ENCODE results near the gene AMACR.
"Not testable (repeated sequence)": the region's sequence is repeated elsewhere in the genome, so short reads cannot be mapped to it uniquely, and the experiment has no call there.

The AMACR gene

GRCh38 chr5:33976307-33976706 is 31.5 kb downstream of the AMACR start:
- DNase-seq (ENCODE audit: extremely low spot score, insufficient read length, low read depth), result no peak
- FAIRE-seq, result no peak

GRCh38 chr5:33975852-33976251 is 32.0 kb downstream of the AMACR start:
- FAIRE-seq (no peak), DNase-seq (ENCODE audit: extremely low spot score, insufficient read length, low read depth) (no peak)

DNA sequence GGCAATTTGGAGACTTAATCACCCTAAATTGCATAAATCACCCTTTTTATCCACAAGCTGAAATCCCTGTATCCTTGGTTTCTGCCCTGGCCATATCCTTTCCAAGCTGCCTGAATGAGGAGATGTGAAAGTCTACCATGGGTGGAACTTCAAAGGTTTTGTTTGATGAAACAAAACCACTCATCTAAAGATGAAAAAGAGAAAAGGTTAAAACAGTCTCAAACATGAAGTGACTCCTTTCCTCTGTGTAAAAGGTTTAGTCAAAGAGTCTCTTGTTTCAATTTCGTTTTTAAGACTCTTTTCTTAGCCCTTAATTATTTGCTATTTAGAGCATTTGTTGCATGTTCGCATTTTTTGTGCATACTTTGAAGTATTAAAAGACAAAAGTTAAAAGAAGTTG is 34.6 kb downstream of the AMACR start:
- FAIRE-seq, result peak; percentile 76
- DNase-seq (ENCODE audit: extremely low spot score, insufficient read length, low read depth), result no peak

DNA sequence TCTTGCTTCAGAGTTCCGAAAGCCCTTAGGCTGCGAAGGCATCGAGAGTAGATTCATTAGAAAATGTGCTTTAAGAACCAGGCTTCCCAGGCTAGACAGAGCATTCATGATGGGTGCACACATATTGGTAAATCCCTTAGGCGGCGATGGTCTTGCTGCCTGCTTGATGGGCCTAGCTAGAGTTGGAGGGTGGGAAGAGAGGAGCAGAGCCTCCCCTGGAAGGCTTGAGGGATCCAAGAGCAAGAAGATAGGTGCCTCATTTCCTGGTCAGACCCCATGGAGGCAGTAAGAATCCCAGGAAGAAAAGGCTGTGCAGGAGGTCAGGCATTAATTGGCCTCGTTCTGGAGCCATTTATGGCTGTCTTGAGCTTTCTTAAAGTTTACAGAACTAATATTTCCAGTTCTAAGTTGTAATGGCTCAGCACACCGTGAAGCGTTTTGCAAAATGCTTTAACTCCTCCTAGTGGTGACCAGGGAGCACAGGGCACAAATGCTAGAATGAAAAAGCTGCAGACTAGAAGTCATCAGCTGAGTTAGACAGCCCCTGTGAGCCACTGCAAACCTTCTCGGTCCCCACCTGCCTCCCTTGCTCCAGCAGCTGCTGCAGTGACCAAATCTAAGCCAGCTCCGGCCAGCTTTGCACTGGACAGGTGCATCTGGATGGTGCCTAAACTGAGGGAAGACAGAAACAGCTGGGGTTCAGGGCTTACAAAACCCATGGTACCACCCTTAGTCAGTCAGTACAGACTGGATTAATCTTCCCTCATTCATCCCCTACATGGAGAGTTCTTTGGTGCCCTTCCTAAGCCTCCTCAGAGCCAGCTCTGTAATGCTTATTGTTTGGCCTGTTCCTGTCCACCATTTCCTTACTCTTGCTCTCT is 38.0 kb downstream of the AMACR start:
- FAIRE-seq (no peak), DNase-seq (ENCODE audit: extremely low spot score, insufficient read length, low read depth) (peak; percentile 43)

GRCh38 chr5:33968211-33969005 is 39.4 kb downstream of the AMACR start:
- no peak for DNase-seq (ENCODE audit: extremely low spot score, insufficient read length, low read depth)
- no peak for FAIRE-seq

DNA sequence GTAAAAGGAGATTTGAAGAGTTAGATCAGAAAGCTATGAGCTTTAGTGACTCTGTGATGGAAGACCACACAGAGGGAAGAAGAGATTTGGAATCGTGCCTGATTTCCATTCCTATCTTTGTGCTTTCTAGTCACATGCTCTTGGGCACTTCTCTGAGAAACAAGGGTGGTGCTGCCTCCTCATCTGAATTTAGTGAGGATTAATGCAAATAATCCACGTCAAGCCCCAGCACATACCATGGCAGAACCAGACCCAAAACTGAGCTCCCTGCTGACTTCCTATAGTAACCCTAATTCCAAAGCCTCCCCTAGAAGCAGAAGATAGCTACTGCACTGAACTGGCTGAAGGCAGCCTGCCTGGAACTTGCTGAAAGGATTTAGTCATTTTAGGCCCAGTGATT is 41.0 kb downstream of the AMACR start:
- DNase-seq (ENCODE audit: extremely low spot score, insufficient read length, low read depth), result no peak
- no peak for FAIRE-seq

GRCh38 chr5:33964132-33964700 is 43.6 kb downstream of the AMACR start:
- FAIRE-seq, result peak; percentile 47

DNA sequence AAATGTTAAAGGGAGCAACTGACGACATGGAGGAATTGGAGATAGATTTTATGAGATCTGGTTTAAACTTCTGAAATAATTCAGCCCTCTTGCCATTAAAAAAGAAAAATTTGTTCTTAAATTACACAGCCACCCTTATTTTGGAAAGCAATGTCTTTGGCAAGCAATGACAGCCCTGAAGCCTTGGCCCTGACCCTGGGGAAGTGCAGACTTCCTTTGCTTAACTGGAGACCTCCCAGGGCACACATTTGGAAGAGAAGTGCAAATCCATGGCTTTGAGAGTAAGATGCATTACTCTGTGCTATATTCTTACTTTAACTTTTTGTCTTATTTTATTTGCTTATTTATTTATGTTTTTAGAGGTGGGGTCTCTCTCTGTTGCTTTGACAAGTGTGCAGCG is 49.7 kb downstream of the AMACR start:
- FAIRE-seq, result no peak
- no peak for DNase-seq (ENCODE audit: extremely low spot score, insufficient read length, low read depth)

More at GRCh38 chr5:33964132-33964700, 43.6 kb downstream of the AMACR start:
- no peak for DNase-seq (ENCODE audit: extremely low spot score, insufficient read length, low read depth)

GRCh38 chr5:33957577-33958150 is 50.2 kb downstream of the AMACR start:
- DNase-seq (ENCODE audit: extremely low spot score, insufficient read length, low read depth) (no peak), FAIRE-seq (no peak)

- DNase-seq (ENCODE audit: extremely low spot score, insufficient read length, low read depth); FAIRE-seq: not testable (repeated sequence)
Observed at GRCh38 chr5:33952175-33952574, 55.7 kb downstream of the AMACR start.

DNA sequence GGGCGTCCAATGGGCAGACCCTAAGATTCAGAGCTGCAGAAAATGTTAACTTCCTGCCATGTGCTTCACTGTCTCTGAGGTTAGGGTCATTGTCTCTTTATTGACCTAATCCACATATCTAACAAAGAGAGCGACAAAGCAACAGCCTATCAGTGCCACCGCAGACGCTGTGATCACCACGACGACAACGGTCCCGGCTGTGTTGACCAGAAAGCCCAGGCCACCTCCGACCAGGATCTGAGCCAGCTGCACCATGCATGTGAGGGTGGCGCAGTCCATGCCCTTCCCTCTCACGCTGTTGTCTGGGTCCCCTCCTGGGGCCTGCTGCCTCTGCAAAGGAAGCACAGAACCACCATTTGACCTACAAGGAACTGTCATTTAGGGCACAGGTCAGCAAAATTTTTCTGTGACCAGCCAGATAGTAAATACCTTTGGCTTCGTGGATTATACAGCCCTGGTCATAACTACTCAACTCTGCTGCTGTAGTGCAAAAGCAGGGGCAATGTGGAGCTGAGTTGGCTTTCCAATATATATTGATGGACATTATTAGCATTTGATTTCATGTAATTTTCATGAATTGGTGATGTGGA is 63.2 kb downstream of the AMACR start:
- no peak for DNase-seq (ENCODE audit: extremely low spot score, insufficient read length, low read depth)
- no peak for FAIRE-seq

GRCh38 chr5:33941090-33941489 is 66.8 kb downstream of the AMACR start:
- DNase-seq (ENCODE audit: extremely low spot score, insufficient read length, low read depth) (no peak), FAIRE-seq (no peak)

DNA sequence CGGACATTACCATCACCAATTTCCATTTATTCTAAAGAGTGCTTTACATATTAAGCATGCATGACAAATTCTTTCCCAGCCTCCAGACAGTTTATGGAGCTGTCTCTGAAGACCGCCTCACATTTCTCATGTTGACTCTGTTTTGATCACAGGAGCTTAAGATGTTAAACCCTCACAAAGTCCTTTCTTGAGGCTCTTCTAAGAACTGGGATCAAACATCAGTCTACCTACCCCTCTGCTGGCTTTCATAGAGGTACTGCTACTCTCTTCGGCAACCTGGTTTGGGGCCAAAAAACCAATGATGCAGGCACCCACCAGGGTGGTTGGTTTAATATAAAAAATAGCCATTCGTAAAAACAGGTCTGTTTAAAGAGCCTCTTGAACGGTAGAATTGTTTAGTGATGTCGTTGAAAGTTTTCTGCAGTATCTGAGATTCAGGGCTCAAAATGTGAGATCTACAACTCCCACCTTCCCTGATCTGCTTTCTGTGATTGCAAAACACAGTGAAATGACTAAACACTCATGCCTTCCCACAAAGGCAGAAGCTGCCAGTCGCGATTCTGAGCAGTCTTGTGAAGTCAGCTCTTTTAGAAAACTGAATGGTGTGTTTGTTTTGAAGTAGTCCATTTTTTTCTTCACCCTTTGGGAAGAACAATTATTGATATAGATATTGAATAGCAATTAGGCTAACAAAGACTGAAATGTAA is 68.1 kb downstream of the AMACR start:
- no peak for FAIRE-seq
- no peak for DNase-seq (ENCODE audit: extremely low spot score, insufficient read length, low read depth)

DNA sequence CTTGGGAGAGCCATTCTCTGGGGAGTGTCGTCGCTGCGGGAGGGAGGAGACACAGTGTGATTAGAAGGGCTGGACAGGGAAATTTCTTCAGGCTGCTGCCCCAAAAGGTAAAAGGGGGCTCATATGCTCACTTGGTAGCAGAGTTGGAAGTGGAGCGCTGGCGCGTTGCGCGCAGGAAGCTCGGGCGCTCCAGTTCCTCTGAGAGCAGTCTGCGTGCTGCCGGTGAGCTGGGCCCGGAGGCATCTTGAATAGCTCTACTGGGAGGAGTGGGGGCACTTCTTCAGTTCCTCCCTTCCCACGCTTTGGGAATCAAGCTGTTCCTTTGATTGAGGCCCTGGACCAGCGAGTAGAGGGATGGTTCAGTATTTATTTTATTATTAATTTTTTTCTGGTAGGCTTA is 69.0 kb downstream of the AMACR start:
- DNase-seq (ENCODE audit: extremely low spot score, insufficient read length, low read depth), result no peak
- FAIRE-seq, result no peak

DNA sequence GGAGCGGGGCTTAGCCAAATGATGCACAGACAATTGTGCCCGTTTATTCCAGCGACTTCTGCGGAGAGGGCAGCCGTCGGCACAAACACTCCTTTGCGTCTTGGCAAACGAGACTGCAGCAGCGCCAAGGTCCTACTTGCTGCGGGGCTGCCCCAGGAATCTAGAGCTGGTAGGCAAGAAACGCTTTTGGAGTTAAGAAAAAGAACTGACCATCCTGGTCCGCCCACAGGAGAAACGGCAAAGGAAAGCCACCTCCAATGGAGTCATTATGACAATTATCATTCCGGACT is 69.4 kb downstream of the AMACR start:
- FAIRE-seq (no peak), DNase-seq (ENCODE audit: extremely low spot score, insufficient read length, low read depth) (no peak)

DNA sequence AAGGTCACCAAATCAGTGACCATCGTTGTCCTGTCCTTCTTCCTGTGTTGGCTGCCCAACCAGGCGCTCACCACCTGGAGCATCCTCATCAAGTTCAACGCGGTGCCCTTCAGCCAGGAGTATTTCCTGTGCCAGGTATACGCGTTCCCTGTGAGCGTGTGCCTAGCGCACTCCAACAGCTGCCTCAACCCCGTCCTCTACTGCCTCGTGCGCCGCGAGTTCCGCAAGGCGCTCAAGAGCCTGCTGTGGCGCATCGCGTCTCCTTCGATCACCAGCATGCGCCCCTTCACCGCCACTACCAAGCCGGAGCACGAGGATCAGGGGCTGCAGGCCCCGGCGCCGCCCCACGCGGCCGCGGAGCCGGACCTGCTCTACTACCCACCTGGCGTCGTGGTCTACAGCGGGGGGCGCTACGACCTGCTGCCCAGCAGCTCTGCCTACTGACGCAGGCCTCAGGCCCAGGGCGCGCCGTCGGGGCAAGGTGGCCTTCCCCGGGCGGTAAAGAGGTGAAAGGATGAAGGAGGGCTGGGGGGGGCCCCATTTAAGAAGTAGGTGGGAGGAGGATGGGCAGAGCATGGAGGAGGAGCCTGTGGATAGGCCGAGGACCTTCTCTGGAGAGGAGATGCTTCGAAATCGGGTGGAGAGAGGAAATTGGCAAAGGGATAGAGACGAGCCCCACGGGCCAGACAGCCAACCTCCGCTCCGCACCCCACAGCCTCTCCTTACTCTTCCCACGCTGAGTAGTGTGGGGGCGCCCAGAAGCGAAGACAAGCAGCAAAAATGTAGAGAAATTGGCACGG is 69.9 kb downstream of the AMACR start:
- FAIRE-seq, result no peak
- no peak for DNase-seq (ENCODE audit: extremely low spot score, insufficient read length, low read depth)

GRCh38 chr5:33937017-33937706 is 70.7 kb downstream of the AMACR start:
- no peak for FAIRE-seq

GRCh38 chr5:33936381-33937016 is 71.4 kb downstream of the AMACR start, which contains the start of gene RXFP3:
Gene RXFP3, plus strand, starts transcription at chr5:33936386. Its CDS starts 355 bp downstream, at chr5:33936741.
- DNase-seq (ENCODE audit: extremely low spot score, insufficient read length, low read depth), result no peak
- FAIRE-seq, result no peak

More at GRCh38 chr5:33937017-33937706, 70.7 kb downstream of the AMACR start:
- DNase-seq (ENCODE audit: extremely low spot score, insufficient read length, low read depth), result no peak
